SH-SY5Y (cell line): Measurements from ENCODE around the gene CETP.

Experiments used
- GATA2 ChIP-seq: IDR thresholded peaks from 2 replicates; pipeline ENCODE4 v1.6.1; 2011; ENCODE audit warnings: mild to moderate bottlenecking, low read depth, low read length
- GATA3 ChIP-seq: IDR thresholded peaks from 2 replicates; pipeline ENCODE4 v1.6.1; 2011; ENCODE audit warnings: low read depth, mild to moderate bottlenecking, low read length, moderate library complexity

GRCh38 chr16:56995136-56995805 is 33.5 kb downstream of the CETP start:
- TF ChIP-seq GATA2 (no peak), GATA3 (no peak)
